B cell (primary cell): ENCODE data around the gene GATA6. TPM values are rescaled to one million over a fixed set of nuclear protein-coding genes. Genes with fewer than 3 reads are reported as not detected.

Experiments
- ATAC-seq: fragments of 200-7000 bp; cut with Tn5 transposase; one replicate; pipeline ENCODE4 v1.10.0; 2021; ENCODE audit warnings: low read depth, mild to moderate bottlenecking, moderate number of reproducible peaks, moderate library complexity
- CTCF ChIA-PET: fragments of 350-600 bp; sonication (Branson Sonifier 250); formaldehyde crosslinking; loops from one replicate; lab custom pipeline; 2021; ENCODE audit warnings: antibody characterized with exemption, inconsistent platforms; lab: Charles Lee
- POLR2A ChIA-PET: fragments of 350-600 bp; sonication (Branson Sonifier 250); formaldehyde crosslinking; loops from one replicate; lab custom pipeline; 2021; ENCODE audit warnings: antibody characterized with exemption; lab: Charles Lee
- DNase-seq: peaks from one replicate; pipeline ENCODE4 v3.0.0; 2013
- H2AFZ ChIP-seq: 2 replicates; pipeline ENCODE4 v1.6.1; 2012; ENCODE audit warnings: mild to moderate bottlenecking, low read depth, low read length; ENCODE audit not compliant: insufficient read depth, poor library complexity, severe bottlenecking
- H3K27ac ChIP-seq, 2 donors: 1 replicate in 1 of 2; 2 replicates in 1 of 2; pipeline ENCODE4 v1.5.1; 2012 to 2013; ENCODE audit warnings: low read length in 2 of 2, mild to moderate bottlenecking in 2 of 2, moderate library complexity in 1 of 2
- H3K27me3 ChIP-seq, 4 experiments: fragments of 200-600 bp in 1 of 4; sonication (generic) in 1 of 4; replicated peaks in 1 of 4; 1 replicate in 2 of 4; 2 replicates in 2 of 4; pipeline versions ENCODE4 v1.6.1 to v1.7.0; 2013 to 2016; ENCODE audit warnings: low read length in 3 of 4, mild to moderate bottlenecking in 2 of 4, mixed read lengths in 1 of 4, moderate library complexity in 1 of 4; ENCODE audit not compliant: insufficient read depth in 4 of 4, control insufficient read depth in 3 of 4; ENCODE audit errors: control extremely low read depth in 1 of 4
- H3K36me3 ChIP-seq, 2 experiments: replicated peaks in 1 of 2; 1 replicate in 1 of 2; 2 replicates in 1 of 2; pipeline versions ENCODE4 v1.6.1 to v1.7.1; 2013; ENCODE audit warnings: low read length in 1 of 2; ENCODE audit not compliant: insufficient read depth in 2 of 2, control insufficient read depth in 1 of 2; ENCODE audit errors: control extremely low read depth in 1 of 2, extremely low read depth in 1 of 2
- H3K4me1 ChIP-seq, 2 donors: fragments of 200-600 bp in 1 of 2; sonication (generic) in 1 of 2; 1 replicate in 1 of 2; 2 replicates in 1 of 2; pipeline versions ENCODE4 v1.5.1 to v1.6.1; 2013 to 2017; ENCODE audit warnings: low read length in 2 of 2; ENCODE audit not compliant: control insufficient read depth in 2 of 2, insufficient read depth in 2 of 2
- H3K4me2 ChIP-seq: replicated peaks from 2 replicates; pipeline ENCODE3; 2012; ENCODE audit warnings: mild to moderate bottlenecking, low read depth, low read length; ENCODE audit not compliant: poor library complexity, severe bottlenecking
- H3K4me3 ChIP-seq, 5 experiments: fragments of 200-600 bp in 1 of 5; sonication (generic) in 1 of 5; 1 replicate in 3 of 5; 2 replicates in 2 of 5; pipeline versions ENCODE4 v1.5.1 to v1.7.0; 2011 to 2016; ENCODE audit warnings: low read length in 4 of 5, mild to moderate bottlenecking in 4 of 5, low read depth in 2 of 5, control low read depth in 1 of 5, moderate library complexity in 1 of 5; ENCODE audit not compliant: insufficient read depth in 1 of 5; ENCODE audit errors: control extremely low read depth in 1 of 5, extremely low read depth in 1 of 5
- H3K79me2 ChIP-seq: fragments of 200-600 bp; sonication (generic); one replicate; pipeline ENCODE4 v1.6.0; 2016; ENCODE audit warnings: low read length; ENCODE audit not compliant: control insufficient read depth, insufficient read depth
- H3K9ac ChIP-seq: fragments of 200-600 bp; sonication (generic); 2 replicates; pipeline ENCODE4 v1.6.1; 2017; ENCODE audit warnings: mild to moderate bottlenecking, low read length, moderate library complexity
- H3K9me3 ChIP-seq, 3 donors: one replicate each; pipeline versions ENCODE4 v1.6.1 to v1.7.1; 2013; ENCODE audit warnings: low read length in 2 of 3; ENCODE audit not compliant: control insufficient read depth in 2 of 3, insufficient read depth in 1 of 3; ENCODE audit errors: control extremely low read depth in 1 of 3
- H4K20me1 ChIP-seq: 2 replicates; pipeline ENCODE4 v1.6.0; 2012; ENCODE audit warnings: mild to moderate bottlenecking, low read length; ENCODE audit not compliant: insufficient read depth, control insufficient read depth, poor library complexity, severe bottlenecking
- H3K27ac Mint-ChIP-seq: one replicate; pipeline ENCODE4 v1.8.0; 2021; ENCODE audit warnings: mixed read lengths
- H3K27me3 Mint-ChIP-seq: one replicate; pipeline ENCODE4 v1.8.0; 2021; ENCODE audit warnings: mixed read lengths
- H3K4me1 Mint-ChIP-seq: one replicate; pipeline ENCODE4 v1.8.0; 2021; ENCODE audit warnings: mixed read lengths
- H3K4me3 Mint-ChIP-seq: one replicate; pipeline ENCODE4 v1.8.0; 2021; ENCODE audit warnings: mixed read lengths
- H3K9me3 Mint-ChIP-seq: one replicate; pipeline ENCODE4 v1.8.0; 2022; ENCODE audit warnings: mixed read lengths; ENCODE audit not compliant: insufficient read depth
- EZH2 ChIP-seq: IDR thresholded peaks from 2 replicates; pipeline ENCODE4 v1.6.1; 2012; ENCODE audit warnings: borderline replicate concordance, low read depth, mild to moderate bottlenecking, moderate library complexity, low read length; ENCODE audit not compliant: insufficient read depth, poor library complexity, severe bottlenecking
- WGBS: methylation state at CpG from one replicate; pipeline ENCODE4 v1.1.5; 2013; ENCODE audit warnings: missing lambda C conversion rate; ENCODE audit not compliant: insufficient coverage; 5-methylcytosine and 5-hydroxymethylcytosine counted together
- intact Hi-C: fragments of 100-400 bp; cut with micrococcal nuclease; formaldehyde crosslinking; loops from one replicate; pipeline ENCODE4 v1.10.0; 2022
- polyA plus RNA-seq: library from polyadenylated mRNA; depleted of rRNA; stranded (reverse); fragments of >200 nt; gene quantifications from 2 replicates; pipeline ENCODE4 v1.2.3, GENCODE V29; 2012
- total RNA-seq, 2 donors: library from RNA; stranded (reverse); fragments of 120-200 nt in 1 of 2; gene quantifications; 1 replicate in 1 of 2; 2 replicates in 1 of 2; pipeline versions ENCODE4 v1.2.3 to v1.2.4, GENCODE V29; 2013 to 2022
- TF ChIP-seq, protein P1 (sequence below): fragments of 200-600 bp; IDR thresholded peaks from one replicate; pipeline ENCODE4 v1.8.0; 2022; ENCODE audit warnings: antibody characterized with exemption, mild to moderate bottlenecking

GATA6 gene
- total and polyA plus RNA-seq, 2 donors (not counting 1 experiment from before 2014, with no cell fraction given): not detected

DNA sequence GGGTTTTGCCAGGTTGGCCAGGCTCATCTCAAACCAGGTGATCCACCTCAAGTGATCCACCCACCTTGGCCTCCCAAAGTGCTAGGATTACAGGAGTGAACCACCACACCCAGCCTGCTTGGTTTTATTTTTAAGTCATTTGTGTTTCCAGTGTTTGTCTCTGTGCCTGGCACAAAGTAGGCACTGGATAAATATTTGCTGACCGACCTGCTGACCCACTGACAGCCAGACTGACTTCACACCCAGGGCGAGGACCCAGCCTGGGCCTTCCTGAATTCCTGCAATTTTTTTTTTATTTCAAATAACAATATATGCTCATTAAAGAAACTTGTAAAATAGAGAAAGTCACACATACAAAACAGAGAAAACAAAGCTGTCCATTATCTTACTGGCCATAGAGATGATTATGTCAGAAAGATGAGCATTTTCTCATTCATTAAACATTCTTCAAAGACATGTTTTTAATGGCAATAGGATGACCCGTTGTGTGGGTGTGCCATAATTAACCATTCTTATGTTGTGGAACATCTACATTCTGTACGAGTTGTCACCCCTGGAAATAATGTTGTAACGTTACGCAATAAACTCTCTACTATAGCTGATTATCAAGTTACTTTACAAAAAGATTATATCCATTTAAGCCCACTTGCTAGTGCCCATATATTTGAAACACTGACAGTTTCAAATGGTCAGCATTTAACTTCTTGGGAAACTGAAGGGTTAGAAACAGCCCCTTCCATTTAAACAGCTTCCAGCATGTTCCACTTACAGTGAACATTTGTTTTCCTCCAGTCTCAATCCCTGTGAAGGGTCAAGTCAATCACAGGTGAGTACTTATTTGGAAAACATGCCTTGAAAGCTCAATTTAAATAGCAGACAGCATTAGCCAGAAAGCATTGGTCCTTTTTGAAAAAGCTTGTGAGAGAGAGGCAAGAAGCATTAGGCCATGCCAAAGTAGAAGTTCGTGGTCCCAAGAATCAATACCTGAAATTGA lies 25.7 kb upstream of the GATA6 start:
- H3K27ac Mint-ChIP-seq: no peak overlapping the region
- H3K4me3 Mint-ChIP-seq: no peak overlapping the region
- no peak overlapping the region for H3K9ac ChIP-seq
- no peak overlapping the region for H3K4me2 ChIP-seq
- no peaks in the 10 kb centered on the region for H3K9me3 ChIP-seq
- H3K27me3 ChIP-seq: no peaks in the 10 kb centered on the region
- H3K4me3 ChIP-seq: no peak overlapping the region
- no peak overlapping the region for H3K27ac ChIP-seq
- peaks cover 5% of the 10 kb centered on the region for H3K27me3 Mint-ChIP-seq
- no peaks in the 10 kb centered on the region for H3K36me3 ChIP-seq
- no peaks in the 10 kb centered on the region for H3K79me2 ChIP-seq
- no peaks in the 10 kb centered on the region for H4K20me1 ChIP-seq
- TF ChIP-seq, protein P1, sequence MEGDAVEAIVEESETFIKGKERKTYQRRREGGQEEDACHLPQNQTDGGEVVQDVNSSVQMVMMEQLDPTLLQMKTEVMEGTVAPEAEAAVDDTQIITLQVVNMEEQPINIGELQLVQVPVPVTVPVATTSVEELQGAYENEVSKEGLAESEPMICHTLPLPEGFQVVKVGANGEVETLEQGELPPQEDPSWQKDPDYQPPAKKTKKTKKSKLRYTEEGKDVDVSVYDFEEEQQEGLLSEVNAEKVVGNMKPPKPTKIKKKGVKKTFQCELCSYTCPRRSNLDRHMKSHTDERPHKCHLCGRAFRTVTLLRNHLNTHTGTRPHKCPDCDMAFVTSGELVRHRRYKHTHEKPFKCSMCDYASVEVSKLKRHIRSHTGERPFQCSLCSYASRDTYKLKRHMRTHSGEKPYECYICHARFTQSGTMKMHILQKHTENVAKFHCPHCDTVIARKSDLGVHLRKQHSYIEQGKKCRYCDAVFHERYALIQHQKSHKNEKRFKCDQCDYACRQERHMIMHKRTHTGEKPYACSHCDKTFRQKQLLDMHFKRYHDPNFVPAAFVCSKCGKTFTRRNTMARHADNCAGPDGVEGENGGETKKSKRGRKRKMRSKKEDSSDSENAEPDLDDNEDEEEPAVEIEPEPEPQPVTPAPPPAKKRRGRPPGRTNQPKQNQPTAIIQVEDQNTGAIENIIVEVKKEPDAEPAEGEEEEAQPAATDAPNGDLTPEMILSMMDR: no peak
- no peak for TF ChIP-seq EZH2
- POLR2A ChIA-PET: interaction anchor here (0.6 kb wide), 1 partner anchor 266 kb away, joined by 5 read pairs; no protein-coding TSS in a partner anchor
- ATAC-seq (no peak), DNase-seq (no peak)
- H3K4me1 Mint-ChIP-seq: no peaks in the 10 kb centered on the region
- H3K9me3 Mint-ChIP-seq: peaks cover 2% of the 10 kb centered on the region
- WGBS: 100% methylated on average over 3 of the region's 7 CpGs
- no peaks in the 10 kb centered on the region for H3K4me1 ChIP-seq
- no peak overlapping the region for H2AFZ ChIP-seq
- intact Hi-C loops: no loop called here
- CTCF ChIA-PET: no interaction called here

DNA sequence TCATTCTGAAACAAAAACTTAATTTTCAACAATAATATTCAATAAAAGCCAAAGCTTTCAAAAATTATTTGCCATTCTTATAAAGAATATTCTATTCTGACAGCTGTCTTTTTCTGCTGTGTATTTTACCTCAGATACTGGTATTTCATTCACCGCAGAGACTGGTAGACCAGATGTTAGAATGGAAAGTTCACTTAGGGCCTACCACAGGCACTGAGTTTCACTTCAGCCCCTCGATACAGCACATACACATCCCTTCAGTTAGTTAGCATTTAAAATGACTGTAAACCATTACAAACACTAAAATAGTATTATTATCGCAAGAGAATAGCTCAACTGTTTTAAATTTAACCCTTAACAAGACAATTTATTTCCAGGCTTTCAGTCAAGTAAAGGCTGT lies 24.2 kb upstream of the GATA6 start:
- Histone ChIP-seq H3K27me3 (no peaks in the 10 kb centered on the region), H3K4me1 (no peaks in the 10 kb centered on the region), H3K27ac (no peak overlapping the region), H3K9me3 (no peaks in the 10 kb centered on the region), H3K79me2 (no peaks in the 10 kb centered on the region), H3K4me2 (no peak overlapping the region), H3K9ac (no peak overlapping the region), H3K4me3 (no peak overlapping the region), H2AFZ (no peak overlapping the region), H4K20me1 (no peaks in the 10 kb centered on the region), H3K36me3 (no peaks in the 10 kb centered on the region)
- Mint-ChIP-seq H3K27me3 (peaks cover 5% of the 10 kb centered on the region), H3K4me1 (no peaks in the 10 kb centered on the region), H3K27ac (no peak overlapping the region), H3K9me3 (no peaks in the 10 kb centered on the region), H3K4me3 (no peak overlapping the region)
- no peak for TF ChIP-seq EZH2
- TF ChIP-seq, protein P1: no peak
- DNase-seq: no peak
- CTCF ChIA-PET: no interaction called here
- no CpG with 5 or more reads among the region's 3 CpGs for WGBS
- POLR2A ChIA-PET: no interaction called here
- intact Hi-C loops: no loop called here
- ATAC-seq: no peak
